Measurements from ENCODE around the gene ZFYVE16.
"Not testable (repeated sequence)": the region's sequence is repeated elsewhere in the genome, so short reads cannot be mapped to it uniquely, and the experiment has no call there.

The ZFYVE16 gene

GRCh38 chr5:80407735-80408483 lies at the start of gene ZFYVE16:
TSS of gene ZFYVE16 (plus strand) at chr5:80408064. CDS start at chr5:80434148, 26,084 bp downstream.
- peak; percentile 97 for DNase-seq (ENCODE audit: low spot score)

GRCh38 chr5:80360914-80361444 lies 46.9 kb upstream of the ZFYVE16 start:
- no peak for DNase-seq (ENCODE audit: low spot score)

- DNase-seq (ENCODE audit: low spot score) = no peak
Observed at GRCh38 chr5:80364892-80365291, 43.0 kb upstream of the ZFYVE16 start.

- no peak for DNase-seq (ENCODE audit: low spot score)
Observed at GRCh38 chr5:80368661-80369480, 39.0 kb upstream of the ZFYVE16 start.

- DNase-seq (ENCODE audit: low spot score) = no peak
Observed at GRCh38 chr5:80369521-80369920, 38.3 kb upstream of the ZFYVE16 start.

- DNase-seq (ENCODE audit: low spot score) = no peak
Observed at GRCh38 chr5:80370390-80370789, 37.5 kb upstream of the ZFYVE16 start.

GRCh38 chr5:80372780-80373179 lies 35.1 kb upstream of the ZFYVE16 start:
- no peak for DNase-seq (ENCODE audit: low spot score)

- no peak for DNase-seq (ENCODE audit: low spot score)
Observed at GRCh38 chr5:80374188-80374587, 33.7 kb upstream of the ZFYVE16 start.

- no peak for DNase-seq (ENCODE audit: low spot score)
Observed at GRCh38 chr5:80376557-80376956, 31.3 kb upstream of the ZFYVE16 start.

- no peak for DNase-seq (ENCODE audit: low spot score)
Observed at GRCh38 chr5:80382488-80382887, 25.4 kb upstream of the ZFYVE16 start.

GRCh38 chr5:80387063-80387768 lies 20.6 kb upstream of the ZFYVE16 start:
- no peak for DNase-seq (ENCODE audit: low spot score)

- no peak for DNase-seq (ENCODE audit: low spot score)
Observed at GRCh38 chr5:80389580-80389979, 18.3 kb upstream of the ZFYVE16 start.

- not testable (repeated sequence) for DNase-seq (ENCODE audit: low spot score)
Observed at GRCh38 chr5:80390413-80390812, 17.5 kb upstream of the ZFYVE16 start.

- not testable (repeated sequence) for DNase-seq (ENCODE audit: low spot score)
Observed at GRCh38 chr5:80391267-80391666, 16.6 kb upstream of the ZFYVE16 start.

- peak; percentile 3 for DNase-seq (ENCODE audit: low spot score)
Observed at GRCh38 chr5:80399526-80400239, 8.2 kb upstream of the ZFYVE16 start.

GRCh38 chr5:80400368-80400767 lies 7.5 kb upstream of the ZFYVE16 start:
- DNase-seq (ENCODE audit: low spot score) = not testable (repeated sequence)

GRCh38 chr5:80403782-80404181 lies 4.1 kb upstream of the ZFYVE16 start:
- DNase-seq (ENCODE audit: low spot score) = no peak

- DNase-seq (ENCODE audit: low spot score) = no peak
Observed at GRCh38 chr5:80406980-80407734, 707 bp upstream of the ZFYVE16 start.

GRCh38 chr5:80408484-80409366 lies 861 bp downstream of the ZFYVE16 start:
- DNase-seq (ENCODE audit: low spot score) = peak; percentile 29
